SK-N-MC (cell line): ENCODE measurements around the gene GRAMD4.

Source experiments
- EZH2 ChIP-seq: fragments of 200-600 bp; sonication (generic); IDR thresholded peaks from one replicate; pipeline ENCODE4 v1.6.1; 2017; ENCODE audit warnings: antibody characterized with exemption
- FOXP2 ChIP-seq: optimal IDR thresholded peaks from 2 replicates; pipeline ENCODE3; 2011; ENCODE audit warnings: mild to moderate bottlenecking, moderate library complexity; ENCODE audit not compliant: insufficient read depth; ENCODE audit errors: extremely low read length, control extremely low read depth
- POLR2AphosphoS5 ChIP-seq: IDR thresholded peaks from 2 replicates; pipeline ENCODE4 v1.6.1; 2012; ENCODE audit warnings: mild to moderate bottlenecking, low read depth, low read length, borderline replicate concordance

DNA sequence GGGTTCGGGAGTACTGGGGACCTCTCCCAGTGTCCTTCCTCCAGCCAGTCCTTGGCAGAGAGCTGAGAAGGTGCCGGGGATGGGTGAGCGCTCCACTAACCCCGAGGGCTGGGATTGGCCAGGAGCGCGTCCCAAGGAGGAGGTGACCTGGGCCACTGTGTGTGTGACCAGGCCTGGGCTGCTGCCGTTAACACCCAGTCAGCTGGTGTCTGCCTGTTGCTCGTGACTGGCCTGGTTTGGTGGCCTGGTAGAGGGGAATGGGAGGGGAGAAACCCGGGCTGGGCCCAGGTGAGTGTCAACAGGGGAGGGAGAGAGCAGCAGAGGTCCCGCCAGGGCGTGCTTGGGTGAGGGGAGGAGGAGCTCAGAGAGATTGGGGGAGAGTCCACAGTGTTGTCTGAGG is 29.9 kb upstream of the GRAMD4 start:
- TF ChIP-seq EZH2 (no peak), POLR2AphosphoS5 (no peak), FOXP2 (no peak)
